GM18867 (cell line): Measurements from ENCODE around the gene CNTNAP5.

Experiments used
- ATAC-seq: cut with Tn5 transposase; IDR thresholded peaks from one replicate; pipeline ENCODE4 v1.9.1; 2021; ENCODE audit warnings: mild to moderate bottlenecking, moderate library complexity; ENCODE audit not compliant: unreplicated experiment

CNTNAP5 gene

DNA sequence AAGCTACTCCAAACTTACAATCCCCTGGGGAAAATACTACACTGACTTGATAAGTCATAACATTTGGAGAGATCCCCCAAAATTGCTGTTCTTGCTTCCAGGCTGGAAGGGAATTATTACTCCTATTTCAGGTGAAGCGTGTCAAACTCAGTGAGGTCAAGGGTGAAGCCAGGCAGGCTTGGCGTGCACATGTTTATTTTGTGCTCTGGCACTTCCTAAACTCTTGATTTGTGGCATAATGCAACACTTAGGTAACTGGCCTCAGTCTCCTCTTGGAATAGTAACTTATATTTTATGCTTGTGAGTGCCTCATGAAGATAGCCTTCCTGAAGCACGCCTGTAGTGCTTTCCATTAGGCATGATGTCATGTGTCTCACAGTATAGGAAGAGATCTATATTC is 751.2 kb downstream of the CNTNAP5 start:
- no peak for ATAC-seq

DNA sequence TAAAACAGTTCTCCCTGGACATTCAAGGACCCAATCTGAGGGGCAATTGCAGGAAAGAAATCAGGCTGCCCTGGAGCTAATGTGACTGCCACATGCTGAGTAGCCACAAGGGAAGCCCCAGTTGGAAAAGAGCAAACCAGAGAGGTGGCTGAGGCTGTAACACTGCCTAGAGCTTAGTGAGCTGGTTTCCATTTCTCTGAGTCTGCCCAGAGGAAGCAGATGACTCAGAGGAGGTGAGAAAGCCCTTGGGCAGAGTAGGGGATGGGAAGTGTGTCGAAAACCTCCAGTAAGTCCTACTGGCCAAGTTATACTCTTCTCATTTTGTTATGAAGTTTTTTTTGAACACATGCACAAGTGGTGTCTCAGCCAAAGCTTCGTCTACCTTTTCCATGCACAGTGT is 753.0 kb downstream of the CNTNAP5 start:
- no peak for ATAC-seq

DNA sequence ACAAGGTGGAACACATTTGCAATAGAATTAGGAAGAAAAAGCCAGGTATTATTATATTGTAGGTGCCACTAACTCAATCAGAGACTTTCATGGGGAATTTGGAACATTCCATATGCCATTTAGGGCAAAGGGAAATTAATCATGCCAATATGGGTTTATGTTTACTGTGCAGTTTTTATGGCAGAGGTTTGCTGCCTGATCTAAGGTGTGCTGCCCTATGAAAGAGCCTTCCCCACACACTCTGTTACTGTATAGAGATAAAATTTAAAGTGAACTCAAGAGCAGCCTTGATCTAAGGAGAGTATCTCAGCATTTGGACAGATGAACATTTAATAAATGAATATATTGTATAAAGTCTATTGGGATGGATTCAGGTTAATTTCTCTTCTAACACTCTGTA is 771.6 kb downstream of the CNTNAP5 start:
- no peak for ATAC-seq

DNA sequence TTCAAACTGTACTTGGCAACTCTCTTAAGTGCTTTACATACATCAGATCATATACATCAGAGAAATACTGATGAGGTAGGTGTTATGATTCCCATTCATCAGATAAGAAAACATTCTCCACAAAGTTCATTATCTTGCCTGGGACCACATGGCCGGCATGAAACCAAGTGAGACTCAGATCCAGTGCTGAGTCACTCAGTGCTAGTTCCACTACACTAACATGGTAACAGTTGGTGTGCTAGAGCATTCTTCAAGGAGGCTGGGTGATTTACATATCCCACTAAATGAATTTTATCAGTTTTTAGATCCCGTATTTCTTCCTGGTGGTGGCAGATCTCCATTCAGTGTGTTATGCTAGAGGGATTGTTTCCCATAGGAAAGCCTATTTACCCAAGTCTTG is 772.0 kb downstream of the CNTNAP5 start:
- no peak for ATAC-seq

DNA sequence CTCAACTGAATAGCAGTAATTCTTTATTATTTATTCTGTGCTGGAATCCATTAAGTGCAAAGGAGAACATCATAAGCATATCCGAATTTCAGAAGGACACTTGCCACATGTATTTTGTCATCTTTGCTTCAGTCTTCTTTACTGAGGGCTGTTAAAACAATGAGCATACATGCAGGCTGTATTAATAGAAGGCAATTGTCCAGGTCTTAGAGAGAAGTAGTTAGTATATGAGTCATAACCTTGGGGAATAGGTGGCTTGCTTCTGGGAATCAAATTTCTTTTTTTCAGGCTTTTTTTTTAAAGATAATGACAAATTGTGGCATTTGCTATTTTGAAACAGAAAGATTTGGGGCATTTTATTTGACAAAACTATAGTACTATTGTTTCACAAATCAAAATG is 773.5 kb downstream of the CNTNAP5 start:
- ATAC-seq, result no peak

DNA sequence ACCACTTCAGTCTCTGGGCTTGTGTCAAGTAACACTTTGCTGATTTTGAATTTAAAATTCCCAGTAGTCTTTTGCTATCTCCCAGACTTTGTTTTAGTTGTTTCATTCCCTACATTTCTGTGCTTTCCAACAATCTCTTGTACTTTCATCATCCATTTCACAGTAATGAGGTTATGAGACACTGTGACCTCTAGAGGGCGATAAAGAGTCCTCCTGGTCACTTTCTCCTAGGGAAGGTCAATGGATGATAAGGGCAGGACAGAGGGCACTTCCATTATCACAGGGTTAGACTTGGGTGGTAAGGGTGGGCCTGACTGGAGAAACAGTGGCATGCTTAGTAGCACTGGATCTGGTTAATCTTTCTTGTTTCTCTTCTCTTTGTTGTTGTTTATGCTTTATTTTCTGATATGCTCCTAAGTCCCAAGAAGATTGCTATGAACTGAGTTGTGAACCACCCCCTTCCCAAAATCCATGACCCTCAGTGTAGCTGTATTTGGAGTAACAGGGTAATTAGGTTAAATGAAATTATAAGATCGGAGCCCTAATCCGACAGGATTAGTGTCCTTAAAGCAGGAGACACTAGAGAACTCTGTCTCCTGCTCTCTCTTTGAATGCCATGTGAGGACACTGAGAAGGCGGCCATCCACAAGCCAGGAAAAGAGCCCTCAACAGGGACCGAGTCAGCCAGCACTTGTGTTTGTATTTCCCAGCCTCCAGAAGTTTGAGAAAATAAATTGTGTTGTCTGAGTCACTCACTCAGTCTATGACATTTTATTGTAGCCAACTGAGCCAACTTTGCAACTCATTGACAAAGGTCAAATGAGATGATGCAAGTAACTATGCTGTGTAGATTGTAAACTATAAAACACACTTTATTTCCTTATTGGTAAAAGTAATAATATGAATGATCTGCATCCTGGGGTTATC is 779.2 kb downstream of the CNTNAP5 start:
- ATAC-seq, result peak; percentile 56

DNA sequence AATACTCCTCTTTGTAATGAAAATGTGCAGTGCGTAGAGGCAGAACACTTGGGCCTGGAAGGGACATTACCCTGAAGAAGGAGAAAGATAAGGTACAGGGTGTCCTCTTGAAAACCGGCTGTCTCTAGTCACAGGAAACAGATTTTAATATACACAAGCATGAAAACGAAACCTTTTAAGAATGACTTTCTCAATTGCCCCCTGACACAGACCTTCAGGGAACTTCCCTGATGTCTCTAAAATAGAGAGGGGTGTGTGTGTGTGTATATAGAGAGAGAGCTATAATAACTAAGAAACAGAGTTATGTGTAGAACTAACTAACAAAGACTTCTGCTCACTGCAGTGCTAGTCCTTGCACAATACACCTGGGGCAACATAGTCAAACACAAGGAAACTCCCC is 780.0 kb downstream of the CNTNAP5 start:
- peak; percentile 93 for ATAC-seq

DNA sequence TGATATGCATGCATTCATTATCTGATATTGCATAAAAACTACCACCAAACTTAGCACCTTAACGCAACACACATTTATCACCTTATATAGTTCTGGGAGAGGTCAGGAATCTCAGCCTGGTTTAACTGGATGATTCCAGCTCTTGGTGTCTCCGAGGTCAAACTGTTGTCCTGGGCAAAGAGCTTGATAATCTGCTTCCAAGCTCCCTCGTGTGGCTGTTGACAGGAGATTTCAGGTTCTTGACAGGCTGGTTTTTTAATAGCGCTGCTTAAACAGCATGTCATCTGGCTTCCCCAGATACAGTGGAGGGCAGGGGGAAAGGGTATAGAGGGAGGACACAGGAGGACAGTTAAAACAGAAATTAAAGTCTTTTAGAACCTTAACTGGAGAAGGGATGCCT is 785.0 kb downstream of the CNTNAP5 start:
- ATAC-seq, result no peak

DNA sequence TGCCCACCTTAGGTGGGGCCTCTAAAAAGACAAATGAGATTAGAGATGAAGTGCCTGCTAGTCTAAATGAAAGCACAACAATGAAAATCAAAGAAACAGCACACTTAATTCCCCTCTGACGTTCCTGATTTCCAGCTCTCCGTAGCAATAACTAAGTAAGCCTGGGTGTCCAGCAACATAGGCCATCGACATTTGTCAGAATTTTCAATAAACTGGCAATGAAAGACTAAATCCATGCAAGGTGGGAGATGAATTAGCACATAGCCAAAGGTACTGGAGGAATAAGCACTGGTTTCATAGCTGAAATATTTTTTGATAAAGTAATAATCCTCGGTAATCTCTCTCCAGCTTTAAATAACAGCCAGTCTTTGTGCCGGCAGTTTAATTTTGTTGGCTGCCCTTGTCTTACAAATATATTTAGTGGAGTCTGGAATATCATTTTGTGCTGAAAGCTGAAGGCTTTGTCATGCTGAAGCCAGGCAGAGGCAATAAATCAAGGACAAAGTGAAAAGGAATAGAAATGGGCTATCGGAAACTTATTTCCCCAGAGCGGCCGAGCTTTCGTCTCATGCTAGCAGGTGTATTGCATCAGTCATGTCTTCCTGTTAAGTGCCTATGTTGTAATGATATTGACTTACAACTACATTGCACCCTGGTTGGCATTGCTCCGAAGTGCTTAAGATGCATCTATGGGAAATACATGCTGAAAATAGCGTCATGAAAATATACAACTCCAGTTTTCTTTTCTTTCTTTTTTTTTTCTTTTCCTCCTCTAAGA is 790.1 kb downstream of the CNTNAP5 start:
- ATAC-seq, result no peak

DNA sequence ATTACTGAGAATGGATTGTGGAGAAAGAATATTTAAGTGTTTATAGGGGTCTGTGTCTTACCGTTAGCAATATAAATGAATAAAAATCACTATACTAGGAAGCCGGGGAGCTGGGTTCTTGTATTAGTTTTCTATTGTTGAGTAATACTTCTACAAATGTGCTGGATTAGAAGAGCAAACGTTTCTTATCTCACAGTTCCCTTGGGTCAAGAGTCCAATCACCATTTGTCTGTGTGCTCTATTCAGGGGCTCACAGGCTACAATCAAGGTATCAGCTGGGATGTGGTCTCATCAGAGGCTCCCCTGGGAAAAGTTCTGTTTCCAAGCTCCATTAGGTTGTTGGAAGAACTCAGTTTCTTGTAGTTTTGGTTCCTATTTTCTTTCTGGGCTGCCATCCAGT is 790.9 kb downstream of the CNTNAP5 start:
- no peak for ATAC-seq

DNA sequence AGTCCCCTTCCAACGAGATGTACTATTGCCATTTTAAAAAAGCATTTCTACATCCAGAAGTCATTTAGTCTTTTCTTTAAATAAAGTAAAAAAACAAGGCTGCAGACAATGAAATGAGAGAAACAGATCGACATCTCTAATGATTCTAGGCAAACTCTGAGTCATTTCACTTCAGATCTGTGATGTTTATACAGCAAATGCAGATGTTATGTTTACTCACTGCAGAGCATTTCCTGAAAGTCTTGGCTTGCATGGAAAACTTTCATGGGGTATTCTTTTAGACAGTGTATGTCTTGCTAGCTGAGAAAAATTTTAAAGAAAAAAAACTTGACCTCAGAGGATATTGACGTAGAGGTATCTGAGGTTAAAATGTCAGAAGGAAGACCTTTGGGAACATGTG is 797.4 kb downstream of the CNTNAP5 start:
- ATAC-seq, result no peak

DNA sequence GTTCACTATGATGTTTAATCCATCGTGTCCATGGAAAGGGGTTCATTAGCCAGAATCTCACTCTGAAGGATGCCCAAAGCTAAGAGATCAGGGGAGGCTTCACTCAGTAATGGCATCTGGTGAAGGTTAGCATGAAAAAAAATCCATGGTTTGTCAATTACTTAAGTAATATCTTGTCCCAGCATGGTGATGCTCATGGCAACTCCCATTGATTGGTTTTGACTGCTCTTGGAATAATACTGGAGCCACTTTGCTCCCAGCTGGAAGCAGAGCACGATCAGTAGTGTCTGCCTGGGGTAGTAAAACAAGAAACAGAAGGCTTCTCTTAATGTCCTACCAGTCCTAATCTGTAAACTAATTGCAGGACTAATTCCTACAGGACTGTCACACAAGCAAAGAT is 799.4 kb downstream of the CNTNAP5 start:
- ATAC-seq, result no peak

DNA sequence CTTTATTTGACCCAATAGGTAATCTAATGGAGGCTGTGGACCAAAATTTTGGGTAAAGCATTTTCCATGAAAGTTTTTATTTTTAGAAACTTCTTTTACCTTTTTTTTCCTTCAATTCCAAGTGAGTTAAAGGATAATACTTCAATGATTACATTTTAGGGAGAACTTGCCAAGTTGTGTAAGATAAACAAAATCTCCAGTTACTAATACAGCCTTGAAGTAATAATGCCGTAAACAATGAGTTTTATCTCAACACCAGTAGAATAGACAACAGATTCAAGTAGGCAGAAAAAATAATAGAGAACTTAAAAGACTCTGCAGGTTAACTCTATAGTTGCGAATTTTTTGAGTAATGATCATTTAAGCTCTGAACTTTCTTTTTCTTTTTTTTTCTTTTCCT is 807.4 kb downstream of the CNTNAP5 start:
- no peak for ATAC-seq

DNA sequence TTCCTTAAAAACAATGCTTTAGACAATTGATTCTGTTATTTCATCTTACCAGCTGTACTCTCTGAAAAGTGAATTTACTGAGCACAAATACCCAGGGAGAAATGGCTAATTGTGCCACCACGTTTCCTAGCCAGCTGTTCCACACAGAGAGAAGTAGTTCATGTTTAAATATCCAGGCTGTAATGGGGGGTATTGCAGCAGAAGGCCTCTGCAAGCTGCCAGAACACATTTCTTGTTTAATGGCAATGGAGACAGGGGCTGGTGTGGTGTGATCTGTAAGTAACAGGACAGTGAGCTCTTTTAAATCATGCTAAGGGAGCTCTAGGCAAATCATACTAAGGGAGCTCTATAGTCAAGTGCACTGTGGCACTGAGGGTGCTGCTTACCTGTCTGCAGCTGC is 809.2 kb downstream of the CNTNAP5 start:
- no peak for ATAC-seq

DNA sequence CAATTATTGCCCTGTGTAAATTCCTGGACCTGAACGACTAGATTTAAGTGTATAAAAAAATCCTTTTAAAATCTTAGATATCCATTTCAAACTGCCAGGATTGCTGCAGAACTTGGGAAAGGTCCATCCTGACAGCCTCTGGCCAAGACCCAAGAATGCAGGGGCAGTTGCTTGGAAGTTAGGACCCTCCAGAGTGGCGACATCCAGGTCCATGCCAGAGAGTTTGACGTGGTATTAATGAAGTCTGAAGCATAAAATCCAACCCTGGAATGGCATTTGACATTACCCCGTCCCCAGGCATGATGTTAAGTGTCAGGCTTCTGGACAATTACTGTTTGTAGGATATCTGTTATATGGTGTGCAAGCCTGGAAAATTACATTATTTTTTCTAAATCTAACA is 810.2 kb downstream of the CNTNAP5 start:
- no peak for ATAC-seq

DNA sequence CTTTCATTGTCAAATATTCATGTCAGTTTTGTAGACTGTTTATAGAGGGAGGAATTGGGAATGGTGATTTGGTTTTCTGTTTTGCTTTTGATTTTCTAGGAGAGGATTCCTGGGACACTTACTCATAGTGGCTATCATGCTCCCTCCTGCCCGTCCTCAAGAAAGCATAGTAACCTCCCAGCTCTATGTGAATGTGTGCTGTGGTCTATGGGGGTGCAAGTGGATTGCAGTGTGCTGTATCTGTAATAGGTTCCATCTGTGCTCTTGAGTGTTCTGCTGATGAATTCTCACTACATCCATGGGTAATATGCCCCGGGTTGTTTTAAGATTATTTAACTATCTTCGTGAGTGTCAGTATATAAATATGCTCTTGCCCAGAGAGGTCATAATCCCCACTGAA is 811.3 kb downstream of the CNTNAP5 start:
- ATAC-seq, result no peak

DNA sequence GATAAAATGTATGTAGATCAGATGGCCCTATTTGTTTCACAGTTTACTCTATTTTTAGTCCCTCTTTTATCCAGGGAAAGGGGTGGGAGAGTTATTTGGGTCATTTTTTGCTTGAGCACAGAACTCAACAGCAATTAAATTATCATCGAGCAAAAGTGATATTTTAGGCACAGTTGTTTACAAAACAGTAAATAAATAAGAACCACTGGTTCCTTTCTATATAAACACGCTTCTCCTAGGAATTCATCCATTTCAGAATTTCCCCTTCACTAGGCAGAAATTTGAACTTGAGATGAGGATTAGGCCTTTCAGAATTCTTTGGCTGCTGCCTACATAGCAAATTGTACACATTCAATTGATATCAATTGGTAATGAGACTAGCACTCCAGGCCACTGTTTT is 812.4 kb downstream of the CNTNAP5 start:
- no peak for ATAC-seq

DNA sequence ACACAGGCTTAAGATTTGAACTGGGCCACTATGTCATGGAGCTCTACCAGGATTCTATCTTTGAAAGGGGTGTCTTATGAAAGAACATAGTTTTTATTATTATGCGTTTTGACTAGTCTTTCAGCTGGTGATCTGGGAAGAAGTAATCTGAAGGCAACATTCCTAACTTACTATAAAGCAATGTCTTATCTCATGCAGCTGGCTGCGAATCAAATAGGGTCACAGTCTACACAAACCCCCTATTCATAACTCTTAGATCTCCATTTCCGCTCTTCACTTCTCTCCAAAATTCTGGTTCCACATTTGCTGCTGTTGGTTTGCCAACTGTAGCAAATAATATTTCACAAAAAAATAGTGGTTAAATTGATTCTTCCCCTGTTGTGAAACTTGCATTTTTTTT is 813.3 kb downstream of the CNTNAP5 start:
- ATAC-seq, result no peak

DNA sequence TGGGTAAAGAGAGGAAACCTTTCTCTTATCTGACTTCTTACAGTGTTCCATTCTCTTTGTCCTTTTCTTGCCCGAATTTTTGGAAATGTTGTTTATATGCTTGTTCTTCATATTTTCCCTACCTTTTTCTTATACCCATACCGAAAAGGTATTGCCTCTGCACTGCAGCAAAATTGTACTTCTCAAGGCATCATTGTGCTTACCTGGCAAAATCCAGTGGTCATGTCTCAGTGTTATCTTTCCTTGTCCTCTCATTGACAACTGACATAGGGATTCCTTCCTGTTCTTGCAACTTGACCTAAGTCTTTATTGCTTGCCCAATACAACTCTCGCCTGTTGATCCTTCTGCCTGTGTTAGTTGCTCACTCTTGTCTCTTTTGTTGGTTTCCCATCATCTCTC is 842.2 kb downstream of the CNTNAP5 start:
- ATAC-seq, result no peak

DNA sequence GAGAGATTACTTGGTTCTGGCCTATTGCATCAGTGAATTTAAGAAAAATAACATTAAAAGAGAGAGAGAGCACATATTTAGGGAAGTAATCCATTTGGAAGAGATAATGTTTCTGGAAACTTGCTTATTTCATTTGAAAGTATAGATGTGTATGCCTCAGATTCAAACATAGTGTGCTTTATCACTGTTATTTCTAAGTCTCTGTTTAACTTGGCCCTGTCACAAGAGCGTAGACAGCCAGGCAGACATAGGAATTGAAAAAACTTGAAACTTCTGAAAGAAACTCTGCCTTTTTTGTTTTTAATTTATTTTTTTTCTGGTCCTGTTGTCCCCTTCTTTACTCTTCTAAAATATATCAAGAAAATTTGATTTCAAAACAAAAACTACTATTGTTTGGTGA is 849.1 kb downstream of the CNTNAP5 start:
- no peak for ATAC-seq

DNA sequence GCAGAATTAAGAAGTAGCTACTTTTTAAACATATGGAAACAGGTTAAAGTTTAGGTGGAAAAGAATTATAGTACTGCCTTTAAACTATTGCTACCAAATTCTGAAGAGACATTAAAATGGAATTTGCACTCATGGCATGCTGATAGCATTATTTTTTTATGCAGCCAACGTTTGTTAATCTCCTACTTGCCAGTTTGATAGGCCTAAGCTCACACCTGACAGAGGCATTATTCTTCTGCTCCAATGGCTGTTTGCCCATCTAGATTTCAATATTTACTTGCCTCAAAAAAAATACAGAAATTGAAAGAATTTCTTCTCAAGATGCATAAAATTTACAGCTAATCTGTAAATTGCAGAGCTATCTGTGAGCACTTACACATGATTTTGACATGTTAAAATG is 849.6 kb downstream of the CNTNAP5 start:
- ATAC-seq, result no peak

DNA sequence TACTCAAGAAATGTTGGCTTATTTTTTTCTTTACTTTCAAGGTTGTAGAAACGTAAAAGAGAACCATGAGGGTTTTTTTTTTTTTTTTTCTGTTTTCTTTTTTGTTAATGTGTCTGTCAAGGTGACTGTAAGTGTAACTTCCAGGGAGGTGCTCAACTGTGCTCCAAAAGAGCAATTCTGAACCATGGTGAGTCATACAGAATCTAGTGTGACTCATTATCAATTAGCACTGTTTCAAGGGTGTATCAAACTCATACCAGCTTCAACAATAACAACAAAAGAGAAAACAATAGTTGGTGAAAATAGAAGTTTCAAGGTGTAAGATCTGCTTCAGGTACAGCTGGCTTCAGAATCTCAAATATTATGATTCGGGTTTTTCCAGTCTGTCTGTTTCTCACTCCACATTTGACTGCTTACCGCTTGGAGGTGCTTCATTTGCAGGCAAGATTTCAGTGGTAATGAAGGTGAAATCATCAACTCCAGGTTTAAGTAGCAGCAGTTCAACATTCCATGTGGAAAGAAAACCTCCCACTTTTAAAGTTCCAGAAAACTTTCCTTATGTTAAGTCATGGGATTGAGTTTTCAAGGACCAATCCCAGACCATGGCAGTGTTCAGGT is 850.6 kb downstream of the CNTNAP5 start:
- peak; percentile 92 for ATAC-seq
